Stimulated activated CD4-positive, alpha-beta T cell treated with anti-CD3 and anti-CD28 coated beads, Interleukin-15, amount 100 ng/mL, for 24 hours (primary cell): ENCODE data around the gene TRIM7.
"Not testable (repeated sequence)": the region's sequence is repeated elsewhere in the genome, so short reads cannot be mapped to it uniquely, and the experiment has no call there.

Experiments
- DNase-seq: peaks from one replicate; pipeline ENCODE4 v3.0.0-alpha.2; 2020

The TRIM7 gene

GRCh38 chr5:181146927-181147636 lies 57.9 kb downstream of the TRIM7 start, which contains the start of gene OR2V2:
Gene OR2V2 (plus strand): TSS chr5:181147586. CDS start chr5:181154943, 7,357 bp downstream.
- not testable (repeated sequence) for DNase-seq

- no peak for DNase-seq
Measured at GRCh38 chr5:181145133-181145532, 59.9 kb downstream of the TRIM7 start.
